Caco-2 (cell line): ENCODE results near the gene RFX4. TPM values are rescaled to one million over a fixed set of nuclear protein-coding genes. Genes with fewer than 3 reads are reported as not detected.

ENCODE experiments used
- BruUV-seq: library from RNA; stranded (reverse); fragments of 400-500 nt; replicated peaks from 2 replicates; lab custom pipeline; 2021; lab: Mats Ljungman, UMichigan
- CTCF ChIA-PET: fragments of 300-600 bp; sonication (Branson Sonifier 250); formaldehyde crosslinking; loops from one replicate; lab custom pipeline; 2022; ENCODE audit warnings: antibody characterized with exemption; lab: Charles Lee
- POLR2A ChIA-PET: fragments of 300-600 bp; sonication (Branson Sonifier 250); formaldehyde crosslinking; loops from one replicate; lab custom pipeline; 2022; ENCODE audit warnings: antibody characterized with exemption; lab: Charles Lee
- DNase-seq, 2 experiments: peaks; one replicate each; pipeline versions ENCODE4 v3.0.0 to v3.0.0-alpha.2; 2020 to 2022
- H3K27me3 ChIP-seq: replicated peaks from 2 replicates; pipeline ENCODE4 v1.6.0; 2011; ENCODE audit warnings: low read length; ENCODE audit not compliant: control insufficient read depth, insufficient read depth
- H3K36me3 ChIP-seq: 2 replicates; pipeline ENCODE4 v1.5.1; 2011; ENCODE audit warnings: low read length; ENCODE audit not compliant: control insufficient read depth, insufficient read depth
- H3K4me1 ChIP-seq: fragments of 250-450 bp; sonication (Bioruptor Pico); 2 replicates; pipeline ENCODE4 v1.5.1; 2020; ENCODE audit warnings: mild to moderate bottlenecking
- H3K4me3 ChIP-seq: 2 replicates; pipeline ENCODE4 v1.5.1; 2011; ENCODE audit warnings: low read depth, mild to moderate bottlenecking, control low read depth, low read length
- H3K9me3 ChIP-seq: fragments of 250-450 bp; sonication (Bioruptor Pico); 2 replicates; pipeline ENCODE4 v1.5.1; 2020; ENCODE audit warnings: mild to moderate bottlenecking, moderate library complexity
- H3K27ac Mint-ChIP-seq: one replicate; pipeline ENCODE4 v1.8.0; 2022; ENCODE audit warnings: mixed read lengths; ENCODE audit not compliant: unreplicated experiment
- H3K27me3 Mint-ChIP-seq: one replicate; pipeline ENCODE4 v1.8.0; 2022; ENCODE audit warnings: mixed read lengths; ENCODE audit not compliant: insufficient read depth, unreplicated experiment
- H3K36me3 Mint-ChIP-seq: one replicate; pipeline ENCODE4 v1.8.0; 2022; ENCODE audit warnings: mild to moderate bottlenecking, mixed read lengths; ENCODE audit not compliant: insufficient read depth, unreplicated experiment
- H3K4me1 Mint-ChIP-seq: one replicate; pipeline ENCODE4 v1.8.0; 2022; ENCODE audit warnings: low read depth, mixed read lengths; ENCODE audit not compliant: unreplicated experiment
- H3K4me3 Mint-ChIP-seq: one replicate; pipeline ENCODE4 v1.8.0; 2022; ENCODE audit warnings: mild to moderate bottlenecking, moderate library complexity, mixed read lengths; ENCODE audit not compliant: unreplicated experiment
- H3K9me3 Mint-ChIP-seq: one replicate; pipeline ENCODE4 v1.8.0; 2022; ENCODE audit warnings: mixed read lengths; ENCODE audit not compliant: unreplicated experiment
- CTCF ChIP-seq, 2 experiments: fragments of 200-600 bp in 1 of 2; IDR thresholded peaks; 1 replicate in 1 of 2; 2 replicates in 1 of 2; pipeline versions ENCODE4 v1.5.1 to v1.8.0; 2011 to 2022; ENCODE audit warnings: antibody characterized with exemption in 1 of 2, control low read depth in 1 of 2, inconsistent platforms in 1 of 2, low read depth in 1 of 2, low read length in 1 of 2, mild to moderate bottlenecking in 1 of 2, moderate library complexity in 1 of 2; ENCODE audit not compliant: insufficient read depth in 1 of 2, severe bottlenecking in 1 of 2, unreplicated experiment in 1 of 2
- intact Hi-C: fragments of 100-400 bp; cut with micrococcal nuclease; formaldehyde crosslinking; loops from one replicate; pipeline ENCODE4 v1.10.0; 2022; ENCODE audit not compliant: unreplicated experiment
- total RNA-seq: library from RNA; stranded (reverse); gene quantifications from 2 replicates; pipeline ENCODE4 v1.2.3, GENCODE V29; 2022

RFX4 gene
- total RNA-seq, 1 experiment from 2014 or later, result not detected

- no peaks in the 10 kb centered on the region for H3K36me3 ChIP-seq
- no peak for DNase-seq
- H3K4me1 ChIP-seq, result no peaks in the 10 kb centered on the region; the same call in 1 of the 2 replicates
- Mint-ChIP-seq H3K4me3 (no peak overlapping the region), H3K9me3 (no peaks in the 10 kb centered on the region), H3K36me3 (no peaks in the 10 kb centered on the region), H3K27ac (no peak overlapping the region), H3K4me1 (no peaks in the 10 kb centered on the region), H3K27me3 (no peaks in the 10 kb centered on the region)
- CTCF ChIA-PET, result no interaction called here
- no peak for TF ChIP-seq CTCF (IDR thresholded peaks at IDR 0.05; ENCODE audit: insufficient read depth in 1 of 2, low read depth in 1 of 2, low read length in 1 of 2, severe bottlenecking in 1 of 2, unreplicated experiment in 1 of 2)
- intact Hi-C loops, result no loop called here
- no peak overlapping the region for H3K4me3 ChIP-seq
- no TSS peak for BruUV-seq
- no peaks in the 10 kb centered on the region for H3K9me3 ChIP-seq
- POLR2A ChIA-PET, result no interaction called here
- no peaks in the 10 kb centered on the region for H3K27me3 ChIP-seq
Observed at GRCh38 chr12:106745181-106745745, 162.5 kb downstream of the RFX4 start.

- CTCF ChIA-PET, result no interaction called here
- no peaks in the 10 kb centered on the region for H3K9me3 ChIP-seq
- DNase-seq, result no peak
- no peak overlapping the region for H3K4me3 Mint-ChIP-seq
- POLR2A ChIA-PET, result no interaction called here
- TF ChIP-seq CTCF (IDR thresholded peaks at IDR 0.05; ENCODE audit: insufficient read depth in 1 of 2, low read depth in 1 of 2, low read length in 1 of 2, severe bottlenecking in 1 of 2, unreplicated experiment in 1 of 2), result no peak
- no peaks in the 10 kb centered on the region for H3K27me3 Mint-ChIP-seq
- H3K27me3 ChIP-seq, result no peaks in the 10 kb centered on the region
- no peaks in the 10 kb centered on the region for H3K4me1 ChIP-seq
- H3K9me3 Mint-ChIP-seq, result no peaks in the 10 kb centered on the region
- BruUV-seq, result no TSS peak
- intact Hi-C loops, result no loop called here
- H3K4me1 Mint-ChIP-seq, result no peaks in the 10 kb centered on the region
- H3K4me3 ChIP-seq, result no peak overlapping the region
- no peaks in the 10 kb centered on the region for H3K36me3 Mint-ChIP-seq
- H3K36me3 ChIP-seq, result no peaks in the 10 kb centered on the region
- H3K27ac Mint-ChIP-seq, result no peak overlapping the region
Observed at GRCh38 chr12:106747973-106748436, 165.2 kb downstream of the RFX4 start.

- POLR2A ChIA-PET, result no interaction called here
- H3K27me3 Mint-ChIP-seq, result no peaks in the 10 kb centered on the region
- Histone ChIP-seq H3K36me3 (no peaks in the 10 kb centered on the region), H3K4me3 (no peak overlapping the region), H3K27me3 (no peaks in the 10 kb centered on the region), H3K4me1 (no peaks in the 10 kb centered on the region), H3K9me3 (no peaks in the 10 kb centered on the region)
- DNase-seq, result no peak
- H3K9me3 Mint-ChIP-seq, result no peaks in the 10 kb centered on the region
- intact Hi-C loops, result no loop called here
- no peaks in the 10 kb centered on the region for H3K4me1 Mint-ChIP-seq
- CTCF ChIA-PET, result no interaction called here
- H3K27ac Mint-ChIP-seq, result no peak overlapping the region
- TF ChIP-seq CTCF (IDR thresholded peaks at IDR 0.05; ENCODE audit: insufficient read depth in 1 of 2, low read depth in 1 of 2, low read length in 1 of 2, severe bottlenecking in 1 of 2, unreplicated experiment in 1 of 2), result no peak
- no peaks in the 10 kb centered on the region for H3K36me3 Mint-ChIP-seq
- no TSS peak for BruUV-seq
- no peak overlapping the region for H3K4me3 Mint-ChIP-seq
Observed at GRCh38 chr12:106750524-106750923, 167.7 kb downstream of the RFX4 start.
